ENCODE results near the gene HADHB.

The HADHB gene

DNA sequence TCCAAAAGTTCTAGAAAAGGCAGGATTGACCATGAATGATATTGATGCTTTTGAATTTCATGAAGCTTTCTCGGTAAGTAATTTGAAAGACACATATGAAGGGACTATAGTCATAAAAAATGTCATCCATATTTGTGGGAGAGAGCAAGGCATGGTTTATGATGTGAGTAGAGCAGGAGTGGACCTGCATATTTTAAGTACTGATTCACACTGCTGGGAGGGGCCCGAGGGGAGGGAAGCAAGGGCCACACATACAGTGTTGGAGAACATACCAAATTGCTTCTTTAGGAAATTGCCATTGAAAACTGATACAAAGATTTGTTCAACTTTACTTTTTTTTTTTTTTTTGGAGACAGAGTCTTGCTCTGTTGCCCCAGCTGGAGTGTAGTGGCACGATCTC is 39.4 kb downstream of the HADHB start:
- TF ChIP-seq, protein P1, sequence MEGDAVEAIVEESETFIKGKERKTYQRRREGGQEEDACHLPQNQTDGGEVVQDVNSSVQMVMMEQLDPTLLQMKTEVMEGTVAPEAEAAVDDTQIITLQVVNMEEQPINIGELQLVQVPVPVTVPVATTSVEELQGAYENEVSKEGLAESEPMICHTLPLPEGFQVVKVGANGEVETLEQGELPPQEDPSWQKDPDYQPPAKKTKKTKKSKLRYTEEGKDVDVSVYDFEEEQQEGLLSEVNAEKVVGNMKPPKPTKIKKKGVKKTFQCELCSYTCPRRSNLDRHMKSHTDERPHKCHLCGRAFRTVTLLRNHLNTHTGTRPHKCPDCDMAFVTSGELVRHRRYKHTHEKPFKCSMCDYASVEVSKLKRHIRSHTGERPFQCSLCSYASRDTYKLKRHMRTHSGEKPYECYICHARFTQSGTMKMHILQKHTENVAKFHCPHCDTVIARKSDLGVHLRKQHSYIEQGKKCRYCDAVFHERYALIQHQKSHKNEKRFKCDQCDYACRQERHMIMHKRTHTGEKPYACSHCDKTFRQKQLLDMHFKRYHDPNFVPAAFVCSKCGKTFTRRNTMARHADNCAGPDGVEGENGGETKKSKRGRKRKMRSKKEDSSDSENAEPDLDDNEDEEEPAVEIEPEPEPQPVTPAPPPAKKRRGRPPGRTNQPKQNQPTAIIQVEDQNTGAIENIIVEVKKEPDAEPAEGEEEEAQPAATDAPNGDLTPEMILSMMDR (IDR thresholded peaks at IDR 0.05; ENCODE audit: borderline replicate concordance, control extremely low read depth, extremely low read depth, insufficient read depth, missing control alignments) = no peak
- in situ Hi-C loops (cut with MboI; ENCODE audit: low sequenced_read_pairs, unreplicated experiment) = no loop called here
- DNase-seq (ENCODE audit: low spot score) = no peak

DNA sequence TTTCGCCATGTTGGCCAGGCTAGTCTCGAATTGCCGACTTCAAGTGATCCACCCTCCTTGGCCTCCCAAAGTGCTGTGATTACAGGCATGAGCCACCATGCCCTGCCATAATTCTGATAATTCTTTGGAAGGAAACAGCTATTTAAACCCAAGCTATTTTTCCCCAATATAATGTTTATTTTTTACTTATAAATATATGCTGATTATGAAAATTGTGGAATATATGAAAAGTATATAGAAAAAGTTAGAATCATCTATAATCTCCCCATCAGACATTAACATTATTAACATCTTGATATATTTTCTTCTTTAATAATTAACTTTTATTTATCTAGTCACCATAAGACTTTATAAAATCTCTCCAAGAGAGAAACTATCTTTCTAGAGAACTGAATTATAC is 41.2 kb downstream of the HADHB start:
- TF ChIP-seq, protein P1 (IDR thresholded peaks at IDR 0.05; ENCODE audit: borderline replicate concordance, control extremely low read depth, extremely low read depth, insufficient read depth, missing control alignments) = no peak
- no peak for DNase-seq (ENCODE audit: low spot score)
- in situ Hi-C loops (cut with MboI; ENCODE audit: low sequenced_read_pairs, unreplicated experiment) = no loop called here

DNA sequence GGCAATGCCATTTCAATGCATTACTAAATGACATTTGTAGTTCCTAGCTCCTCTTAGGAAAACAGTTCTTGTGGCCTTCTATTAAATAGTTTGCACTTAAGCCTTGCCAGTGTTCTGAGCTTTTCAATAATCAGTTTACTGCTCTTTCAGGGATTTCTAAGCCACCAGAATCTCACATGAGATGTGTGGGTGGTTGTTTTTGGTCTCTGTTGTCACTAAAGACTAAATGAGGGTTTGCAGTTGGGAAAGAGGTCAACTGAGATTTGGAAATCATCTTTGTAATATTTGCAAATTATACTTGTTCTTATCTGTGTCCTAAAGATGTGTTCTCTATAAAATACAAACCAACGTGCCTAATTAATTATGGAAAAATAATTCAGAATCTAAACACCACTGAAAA is 45.3 kb downstream of the HADHB start:
- DNase-seq (ENCODE audit: low spot score) = no peak
- in situ Hi-C loops (cut with MboI; ENCODE audit: low sequenced_read_pairs, unreplicated experiment) = no loop called here
- TF ChIP-seq, protein P1 (IDR thresholded peaks at IDR 0.05; ENCODE audit: borderline replicate concordance, control extremely low read depth, extremely low read depth, insufficient read depth, missing control alignments) = no peak

DNA sequence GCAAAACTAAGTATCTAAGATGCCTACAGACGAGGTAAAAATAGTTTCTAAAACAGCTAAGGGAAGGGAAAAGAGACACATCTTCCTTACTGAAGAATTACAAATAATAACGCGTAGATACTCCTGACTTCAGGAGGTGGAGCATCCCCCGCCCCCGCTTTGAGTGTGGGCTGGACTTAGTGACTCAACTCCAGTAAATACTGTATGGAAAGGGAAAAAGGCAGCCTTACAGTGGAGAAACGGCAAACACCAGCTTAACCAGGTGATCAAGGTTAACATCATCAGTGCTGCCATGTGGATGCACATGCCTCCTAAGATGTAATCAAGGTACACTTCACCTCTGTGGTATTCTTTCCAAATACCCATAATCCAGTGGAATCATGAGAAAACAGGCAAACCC is 47.9 kb downstream of the HADHB start:
- TF ChIP-seq, protein P1 (IDR thresholded peaks at IDR 0.05; ENCODE audit: borderline replicate concordance, control extremely low read depth, extremely low read depth, insufficient read depth, missing control alignments) = no peak
- DNase-seq (ENCODE audit: low spot score) = no peak
- in situ Hi-C loops (cut with MboI; ENCODE audit: low sequenced_read_pairs, unreplicated experiment) = no loop called here

DNA sequence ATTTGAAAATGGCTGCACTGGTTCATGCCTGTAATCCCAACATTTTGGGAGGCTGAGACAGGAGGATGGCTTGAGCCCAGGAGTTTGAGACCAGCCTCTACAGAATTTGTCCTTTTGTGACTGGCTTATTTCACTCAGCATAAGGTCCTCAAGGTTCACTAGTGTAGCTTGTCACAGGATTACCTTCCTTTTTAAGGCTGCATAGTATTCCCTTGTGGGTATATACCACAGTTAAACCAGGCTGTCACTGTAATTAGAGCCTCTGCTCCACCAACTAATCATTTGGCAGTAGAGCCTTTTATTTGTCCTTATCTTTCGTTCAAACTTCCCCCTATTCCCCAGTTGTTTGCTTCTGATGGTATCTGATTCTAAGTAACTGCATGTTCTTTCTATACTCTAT is 50.8 kb downstream of the HADHB start:
- DNase-seq (ENCODE audit: low spot score) = no peak
- TF ChIP-seq, protein P1 (IDR thresholded peaks at IDR 0.05; ENCODE audit: borderline replicate concordance, control extremely low read depth, extremely low read depth, insufficient read depth, missing control alignments) = no peak
- in situ Hi-C loops (cut with MboI; ENCODE audit: low sequenced_read_pairs, unreplicated experiment) = no loop called here

DNA sequence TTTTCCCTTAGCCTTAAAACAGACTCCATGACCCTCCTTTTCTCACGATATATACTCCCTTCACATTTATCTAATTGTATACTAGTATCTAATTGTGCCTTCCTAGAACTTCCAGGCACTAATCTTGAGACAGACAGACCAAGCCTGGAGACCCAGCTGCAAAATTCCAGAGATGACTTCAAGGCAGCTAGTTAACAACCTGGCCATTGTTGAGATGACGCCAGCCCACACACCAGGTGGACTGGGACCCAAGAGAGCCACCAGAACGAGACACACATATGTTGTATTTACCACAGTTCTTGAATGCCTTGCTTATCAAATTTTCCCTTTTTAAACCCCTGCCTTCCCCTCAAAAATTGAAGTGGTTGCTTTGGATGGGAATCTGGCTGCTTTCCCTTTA is 52.3 kb downstream of the HADHB start:
- TF ChIP-seq, protein P1 (IDR thresholded peaks at IDR 0.05; ENCODE audit: borderline replicate concordance, control extremely low read depth, extremely low read depth, insufficient read depth, missing control alignments) = no peak
- in situ Hi-C loops (cut with MboI; ENCODE audit: low sequenced_read_pairs, unreplicated experiment) = no loop called here
- no peak for DNase-seq (ENCODE audit: low spot score)

DNA sequence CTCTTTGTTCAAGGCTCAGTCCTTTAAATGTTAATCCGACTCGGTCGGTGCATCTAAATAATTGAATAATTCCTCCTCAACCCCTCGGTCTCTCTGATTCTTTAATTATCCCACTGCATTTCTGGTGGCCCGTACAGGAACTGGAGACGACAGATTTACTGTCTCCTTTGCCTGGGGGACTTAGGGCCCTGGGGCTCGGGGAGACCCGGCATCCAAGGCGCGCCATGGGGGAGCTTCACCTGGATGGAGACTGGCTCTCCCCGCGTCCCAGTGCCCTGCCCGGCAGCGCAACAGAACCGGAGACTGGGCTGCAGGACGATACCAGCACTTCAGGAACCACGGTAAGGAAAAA is 53.5 kb downstream of the HADHB start:
- DNase-seq (ENCODE audit: low spot score) = no peak
- in situ Hi-C loops (cut with MboI; ENCODE audit: low sequenced_read_pairs, unreplicated experiment) = no loop called here
- TF ChIP-seq, protein P1 (IDR thresholded peaks at IDR 0.05; ENCODE audit: borderline replicate concordance, control extremely low read depth, extremely low read depth, insufficient read depth, missing control alignments) = no peak
